Measurements from ENCODE around the gene C3orf62. TPM values are rescaled to one million over a fixed set of nuclear protein-coding genes. Genes with fewer than 3 reads are reported as not detected.

The C3orf62 gene
- total and polyA plus RNA-seq, 2 donors (not counting 1 experiment from before 2014, with no cell fraction given): 6.8 to 7.8 TPM

DNA sequence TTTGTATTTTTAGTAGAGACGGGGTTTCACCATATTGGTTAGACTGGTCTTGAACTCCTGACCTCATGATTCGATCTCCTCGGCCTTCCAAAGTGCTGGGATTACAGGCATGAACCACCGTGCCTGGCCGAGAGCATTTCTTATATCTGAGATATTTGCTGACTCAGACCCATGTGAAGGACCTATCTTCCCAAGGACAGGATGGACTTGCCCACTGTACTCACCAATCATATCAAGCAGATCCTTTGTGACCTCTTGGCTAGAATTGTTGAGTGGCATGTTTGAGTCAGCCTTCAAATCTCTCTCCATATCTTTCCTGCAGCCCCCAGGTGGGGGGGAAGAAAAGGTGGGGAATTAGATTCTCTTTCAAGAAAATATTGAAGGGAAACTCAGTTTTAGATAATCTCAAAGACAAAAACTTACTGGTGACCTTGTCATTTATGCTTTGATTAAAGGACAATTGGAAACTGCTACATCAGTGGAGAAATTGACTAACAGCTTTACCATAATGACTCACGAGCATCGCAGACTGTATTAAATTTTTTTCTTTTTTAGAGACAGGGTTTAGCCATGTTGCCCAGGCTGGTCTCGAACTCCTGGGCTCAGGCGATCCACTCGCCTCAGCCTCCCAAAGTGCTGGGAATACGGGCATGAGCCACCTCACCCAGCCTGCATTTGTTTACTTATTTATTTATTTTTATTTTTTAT, 3.1 kb downstream of the C3orf62 start:
- Mint-ChIP-seq H3K27ac (no peak overlapping the region), H3K9me3 (ENCODE audit: insufficient read depth) (no peaks in the 10 kb centered on the region), H3K27me3 (no peaks in the 10 kb centered on the region), H3K4me1 (peaks cover 21% of the 10 kb centered on the region), H3K4me3 (no peak overlapping the region)
- Histone ChIP-seq H3K79me2 (ENCODE audit: control insufficient read depth, insufficient read depth, low read length) (no peaks in the 10 kb centered on the region), H3K4me2 (replicated peaks; ENCODE audit: low read depth, low read length, poor library complexity, severe bottlenecking) (no peak overlapping the region), H3K27me3 (replicated peaks in 1 of 4; ENCODE audit: control extremely low read depth in 1 of 4, control insufficient read depth in 3 of 4, insufficient read depth in 4 of 4, low read length in 3 of 4) (no peaks in the 10 kb centered on the region), H3K9me3 (ENCODE audit: control extremely low read depth in 1 of 3, control insufficient read depth in 2 of 3, insufficient read depth in 1 of 3, low read length in 2 of 3) (no peaks in the 10 kb centered on the region), H4K20me1 (ENCODE audit: control insufficient read depth, insufficient read depth, low read length, poor library complexity, severe bottlenecking) (no peaks in the 10 kb centered on the region), H3K27ac (ENCODE audit: low read length in 2 of 2) (no peak overlapping the region), H3K4me3 (ENCODE audit: control extremely low read depth in 1 of 5, extremely low read depth in 1 of 5, insufficient read depth in 1 of 5, low read depth in 2 of 5, low read length in 4 of 5) (no peak overlapping the region), H3K9ac (ENCODE audit: low read length) (no peak overlapping the region), H3K36me3 (replicated peaks in 1 of 2; ENCODE audit: control extremely low read depth in 1 of 2, control insufficient read depth in 1 of 2, extremely low read depth in 1 of 2, insufficient read depth in 2 of 2, low read length in 1 of 2) (peaks cover 0 to 4% of the 10 kb centered on the region in 2 experiments), H3K4me1 (ENCODE audit: control insufficient read depth in 2 of 2, insufficient read depth in 2 of 2, low read length in 2 of 2) (peaks cover 10 to 15% of the 10 kb centered on the region in 2 donors), H2AFZ (ENCODE audit: insufficient read depth, low read depth, low read length, poor library complexity, severe bottlenecking) (no peak overlapping the region)
- intact Hi-C loops (cut with micrococcal nuclease): no loop called here
- CTCF ChIA-PET: no interaction called here
- ATAC-seq (ENCODE audit: low read depth) (no peak), DNase-seq (no peak)
- WGBS (ENCODE audit: insufficient coverage): 100% methylated on average over 2 of the region's 11 CpGs
- POLR2A ChIA-PET: interaction anchor here (0.6 kb wide), 1 partner anchor 753 kb away, joined by 3 read pairs; no protein-coding TSS in a partner anchor
- TF ChIP-seq, protein P1, sequence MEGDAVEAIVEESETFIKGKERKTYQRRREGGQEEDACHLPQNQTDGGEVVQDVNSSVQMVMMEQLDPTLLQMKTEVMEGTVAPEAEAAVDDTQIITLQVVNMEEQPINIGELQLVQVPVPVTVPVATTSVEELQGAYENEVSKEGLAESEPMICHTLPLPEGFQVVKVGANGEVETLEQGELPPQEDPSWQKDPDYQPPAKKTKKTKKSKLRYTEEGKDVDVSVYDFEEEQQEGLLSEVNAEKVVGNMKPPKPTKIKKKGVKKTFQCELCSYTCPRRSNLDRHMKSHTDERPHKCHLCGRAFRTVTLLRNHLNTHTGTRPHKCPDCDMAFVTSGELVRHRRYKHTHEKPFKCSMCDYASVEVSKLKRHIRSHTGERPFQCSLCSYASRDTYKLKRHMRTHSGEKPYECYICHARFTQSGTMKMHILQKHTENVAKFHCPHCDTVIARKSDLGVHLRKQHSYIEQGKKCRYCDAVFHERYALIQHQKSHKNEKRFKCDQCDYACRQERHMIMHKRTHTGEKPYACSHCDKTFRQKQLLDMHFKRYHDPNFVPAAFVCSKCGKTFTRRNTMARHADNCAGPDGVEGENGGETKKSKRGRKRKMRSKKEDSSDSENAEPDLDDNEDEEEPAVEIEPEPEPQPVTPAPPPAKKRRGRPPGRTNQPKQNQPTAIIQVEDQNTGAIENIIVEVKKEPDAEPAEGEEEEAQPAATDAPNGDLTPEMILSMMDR (IDR thresholded peaks at IDR 0.05): no peak
- TF ChIP-seq EZH2 (IDR thresholded peaks at IDR 0.05; ENCODE audit: borderline replicate concordance, insufficient read depth, low read depth, low read length, poor library complexity, severe bottlenecking): no peak

DNA sequence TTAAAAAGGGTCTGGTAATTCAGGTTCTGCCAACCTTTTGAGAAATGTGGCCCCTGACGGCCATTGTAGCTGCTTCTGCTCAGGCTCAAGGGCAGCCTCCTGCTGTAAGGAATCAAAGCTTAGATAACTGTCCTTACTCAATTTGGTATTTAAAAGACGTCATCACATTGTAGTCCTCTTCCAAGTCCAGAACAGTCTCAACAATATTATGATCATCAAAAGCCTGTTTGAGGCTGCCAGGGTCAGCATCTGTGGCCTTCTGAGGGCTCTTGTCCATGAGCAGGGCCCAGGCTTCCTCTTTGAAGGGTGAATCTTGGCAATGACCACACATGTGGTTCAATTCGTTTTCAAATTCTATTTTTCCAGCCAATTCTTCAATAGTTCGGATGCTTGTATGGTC, 6.0 kb downstream of the C3orf62 start:
- Mint-ChIP-seq H3K4me1 (peaks cover 5% of the 10 kb centered on the region), H3K27me3 (no peaks in the 10 kb centered on the region), H3K9me3 (ENCODE audit: insufficient read depth) (no peaks in the 10 kb centered on the region), H3K27ac (no peak overlapping the region), H3K4me3 (no peak overlapping the region)
- H3K9ac ChIP-seq (ENCODE audit: low read length): no peak overlapping the region
- no peaks in the 10 kb centered on the region for H3K27me3 ChIP-seq (replicated peaks in 1 of 4; ENCODE audit: control extremely low read depth in 1 of 4, control insufficient read depth in 3 of 4, insufficient read depth in 4 of 4, low read length in 3 of 4)
- H2AFZ ChIP-seq (ENCODE audit: insufficient read depth, low read depth, low read length, poor library complexity, severe bottlenecking): no peak overlapping the region
- H3K79me2 ChIP-seq (ENCODE audit: control insufficient read depth, insufficient read depth, low read length): no peaks in the 10 kb centered on the region
- H3K27ac ChIP-seq (ENCODE audit: low read length in 2 of 2): no peak overlapping the region
- TF ChIP-seq EZH2 (IDR thresholded peaks at IDR 0.05; ENCODE audit: borderline replicate concordance, insufficient read depth, low read depth, low read length, poor library complexity, severe bottlenecking): no peak
- TF ChIP-seq, protein P1 (IDR thresholded peaks at IDR 0.05): no peak
- peaks cover 4% of the 10 kb centered on the region in 2 donors for H3K4me1 ChIP-seq (ENCODE audit: control insufficient read depth in 2 of 2, insufficient read depth in 2 of 2, low read length in 2 of 2)
- H3K36me3 ChIP-seq (replicated peaks in 1 of 2; ENCODE audit: control extremely low read depth in 1 of 2, control insufficient read depth in 1 of 2, extremely low read depth in 1 of 2, insufficient read depth in 2 of 2, low read length in 1 of 2): peaks cover 0 to 3% of the 10 kb centered on the region in 2 experiments
- no peaks in the 10 kb centered on the region for H4K20me1 ChIP-seq (ENCODE audit: control insufficient read depth, insufficient read depth, low read length, poor library complexity, severe bottlenecking)
- intact Hi-C loops (cut with micrococcal nuclease): no loop called here
- ATAC-seq (ENCODE audit: low read depth) (no peak), DNase-seq (no peak)
- CTCF ChIA-PET: no interaction called here
- no peaks in the 10 kb centered on the region for H3K9me3 ChIP-seq (ENCODE audit: control extremely low read depth in 1 of 3, control insufficient read depth in 2 of 3, insufficient read depth in 1 of 3, low read length in 2 of 3)
- no peak overlapping the region for H3K4me3 ChIP-seq (ENCODE audit: control extremely low read depth in 1 of 5, extremely low read depth in 1 of 5, insufficient read depth in 1 of 5, low read depth in 2 of 5, low read length in 4 of 5)
- no peak overlapping the region for H3K4me2 ChIP-seq (replicated peaks; ENCODE audit: low read depth, low read length, poor library complexity, severe bottlenecking)
- WGBS (ENCODE audit: insufficient coverage): 100% methylated on average over 2 of the region's 4 CpGs
- POLR2A ChIA-PET: no interaction called here
